Activated naive CD4-positive, alpha-beta T cell treated with anti-CD3 and anti-CD28 coated beads, Interleukin-2, amount 10 ng/mL, durations not matched to agents 7 days and 5 days (primary cell): Measurements from ENCODE around the gene PASK.
A peak's percentile ranks its signal among the peaks of the same experiment; 100 is the strongest.

Source experiments
- CTCF ChIA-PET: fragments of 350-600 bp; sonication (Branson Sonifier 250); formaldehyde crosslinking; loops from one replicate; lab custom pipeline; 2021; ENCODE audit warnings: antibody characterized with exemption; lab: Charles Lee
- DNase-seq: peaks from one replicate; pipeline ENCODE4 v3.0.0-alpha.2; 2020
- H3K27ac Mint-ChIP-seq: one replicate; pipeline ENCODE4 v1.8.0; 2021; ENCODE audit warnings: mild to moderate bottlenecking, moderate library complexity, mixed read lengths
- H3K27me3 Mint-ChIP-seq: one replicate; pipeline ENCODE4 v1.8.0; 2021; ENCODE audit warnings: mild to moderate bottlenecking, mixed read lengths
- H3K36me3 Mint-ChIP-seq: one replicate; pipeline ENCODE4 v1.8.0; 2021; ENCODE audit warnings: mixed read lengths
- H3K4me1 Mint-ChIP-seq: one replicate; pipeline ENCODE4 v1.8.0; 2021; ENCODE audit warnings: mixed read lengths
- H3K4me3 Mint-ChIP-seq: one replicate; pipeline ENCODE4 v1.8.0; 2021; ENCODE audit warnings: mild to moderate bottlenecking, moderate library complexity, mixed read lengths
- H3K9me3 Mint-ChIP-seq: one replicate; pipeline ENCODE4 v1.8.0; 2021; ENCODE audit warnings: mixed read lengths

PASK gene

DNA sequence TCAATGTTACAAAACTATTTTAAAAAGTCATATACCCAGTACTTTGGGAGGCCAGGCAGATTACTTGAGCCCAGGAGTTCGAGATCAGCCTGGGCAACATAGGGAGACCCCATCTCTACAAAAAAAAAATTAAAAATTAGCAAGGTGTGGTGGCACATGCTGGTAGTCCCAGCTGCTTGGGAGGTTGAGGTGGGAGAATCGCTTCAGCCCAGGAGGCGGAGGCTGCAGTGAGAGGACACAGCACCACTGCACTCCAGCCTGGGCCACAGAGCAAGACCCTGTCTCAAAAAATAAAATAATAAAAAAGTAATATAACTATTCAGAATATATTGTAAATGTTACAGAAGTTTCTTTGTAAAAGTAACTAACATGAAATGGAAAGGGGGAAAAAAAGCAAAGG is 1.9 kb downstream of the PASK start:
- DNase-seq, result no peak
- H3K36me3 Mint-ChIP-seq, result peaks cover 12% of the 10 kb centered on the region
- H3K4me1 Mint-ChIP-seq, result peaks cover 33% of the 10 kb centered on the region
- peak overlapping the region; percentile 98 for H3K4me3 Mint-ChIP-seq
- H3K27me3 Mint-ChIP-seq, result no peaks in the 10 kb centered on the region
- no peak overlapping the region for H3K27ac Mint-ChIP-seq
- H3K9me3 Mint-ChIP-seq, result no peaks in the 10 kb centered on the region
- CTCF ChIA-PET, result interaction anchor here (1.0 kb wide), 1 partner anchor 110 kb away, joined by 3 read pairs; no protein-coding TSS in a partner anchor

DNA sequence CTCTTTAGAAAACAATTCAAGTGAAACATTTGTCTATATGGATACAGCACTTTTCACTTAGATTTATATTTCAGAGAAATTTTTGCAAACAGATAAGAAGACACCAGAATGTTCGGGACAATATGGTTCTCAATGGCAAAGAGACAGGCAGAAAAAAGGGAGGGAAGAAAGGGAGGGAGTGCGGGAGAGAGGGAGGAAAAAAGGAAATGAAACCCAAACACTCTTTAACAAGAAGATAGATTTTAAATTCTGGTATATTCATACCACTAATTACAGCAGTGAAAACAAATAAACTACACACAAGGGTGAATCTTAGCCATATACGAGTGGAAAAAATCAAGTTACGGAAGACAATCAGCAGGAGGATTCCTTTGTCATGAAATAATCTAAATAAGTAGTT is 3.0 kb downstream of the PASK start:
- Mint-ChIP-seq H3K4me3 (no peak overlapping the region), H3K9me3 (no peaks in the 10 kb centered on the region)
- CTCF ChIA-PET, result interaction anchor here (1.0 to 1.4 kb wide), 2 partner anchors 10 to 111 kb away, joined by 3 to 5 read pairs; no protein-coding TSS in a partner anchor

DNA sequence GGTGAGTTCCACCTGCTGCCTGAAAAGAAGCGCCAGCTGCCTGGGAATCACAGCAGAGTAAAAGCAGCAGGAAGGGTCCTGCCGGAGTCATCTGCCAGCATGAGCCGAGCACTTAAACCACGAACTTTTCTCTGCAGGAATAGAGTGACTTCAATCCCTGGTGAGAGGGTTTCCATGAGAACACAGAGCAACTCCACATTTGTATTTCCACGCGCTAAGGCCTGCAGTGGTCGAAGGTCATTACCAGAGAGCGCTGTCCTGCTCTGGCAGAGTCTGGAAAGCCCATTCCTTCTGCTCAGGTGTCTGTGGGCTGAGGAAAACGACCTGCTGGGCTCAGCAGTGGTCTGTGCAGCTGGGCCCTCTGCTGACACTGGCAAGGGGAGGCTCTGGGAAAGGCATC is 6.7 kb downstream of the PASK start:
- CTCF ChIA-PET, result no interaction called here

More for the DNA sequence above, 3.0 kb downstream of the PASK start:
- Mint-ChIP-seq H3K27ac (no peak overlapping the region), H3K36me3 (peaks cover 17% of the 10 kb centered on the region), H3K27me3 (no peaks in the 10 kb centered on the region), H3K4me1 (peaks cover 22% of the 10 kb centered on the region)
- no peak for DNase-seq

DNA sequence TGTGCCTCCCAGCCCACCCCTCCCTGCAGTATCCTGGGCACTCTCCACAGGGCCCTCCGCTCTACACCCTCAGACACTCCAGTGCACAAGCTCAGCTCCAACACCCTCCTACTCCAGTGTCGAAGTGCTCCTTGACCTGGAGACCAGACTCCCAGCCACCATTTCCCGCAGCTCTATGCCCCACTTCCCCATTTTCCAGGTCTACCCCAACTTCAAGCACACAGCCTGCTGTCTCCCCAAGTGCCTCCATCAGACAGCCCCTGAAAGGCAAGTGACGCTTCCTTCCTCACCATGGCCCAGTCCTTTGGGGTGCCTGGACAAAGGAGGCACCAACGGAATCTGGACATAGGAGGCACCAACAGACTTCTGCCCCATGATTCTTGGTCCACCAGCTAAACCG is 7.2 kb downstream of the PASK start:
- Mint-ChIP-seq H3K27ac (no peak overlapping the region), H3K27me3 (no peaks in the 10 kb centered on the region), H3K4me3 (no peak overlapping the region), H3K9me3 (no peaks in the 10 kb centered on the region), H3K4me1 (no peaks in the 10 kb centered on the region), H3K36me3 (peaks cover 22% of the 10 kb centered on the region)
- no peak for DNase-seq
- CTCF ChIA-PET, result no interaction called here

More for the DNA sequence above, 6.7 kb downstream of the PASK start:
- H3K27ac Mint-ChIP-seq, result peak overlapping the region; percentile 28
- peaks cover 22% of the 10 kb centered on the region for H3K36me3 Mint-ChIP-seq
- peaks cover 1% of the 10 kb centered on the region for H3K4me1 Mint-ChIP-seq
- no peak overlapping the region for H3K4me3 Mint-ChIP-seq
- no peaks in the 10 kb centered on the region for H3K27me3 Mint-ChIP-seq
- H3K9me3 Mint-ChIP-seq, result no peaks in the 10 kb centered on the region
- DNase-seq, result no peak

DNA sequence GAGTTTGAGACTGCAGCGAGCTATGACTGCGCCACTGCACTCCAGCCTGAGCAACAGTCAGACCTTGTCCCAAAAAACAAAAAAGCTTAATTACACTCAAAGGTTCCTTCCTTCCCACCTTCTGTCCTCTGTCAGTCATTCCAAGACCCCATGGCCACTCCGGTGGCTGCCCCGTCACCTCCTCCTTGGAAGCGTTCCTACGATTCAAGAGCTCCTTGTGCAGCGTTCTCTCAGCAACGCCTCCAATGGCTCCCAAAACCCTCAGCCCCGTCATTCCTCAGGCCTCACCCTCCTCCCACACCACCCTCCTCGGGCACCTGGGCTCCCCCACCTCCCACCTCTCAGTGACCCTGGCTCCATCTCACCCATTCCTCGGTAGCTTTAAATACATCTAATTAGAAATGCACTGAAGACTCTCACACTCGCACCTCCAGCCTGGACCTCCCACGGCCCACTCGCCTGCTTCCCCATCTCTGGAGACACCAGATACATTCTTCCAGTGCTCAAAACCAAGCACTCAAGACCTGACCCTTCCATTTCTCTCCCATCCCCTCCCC is 8.0 kb downstream of the PASK start:
- H3K27me3 Mint-ChIP-seq, result no peaks in the 10 kb centered on the region
- peaks cover 24% of the 10 kb centered on the region for H3K36me3 Mint-ChIP-seq
- no peak overlapping the region for H3K27ac Mint-ChIP-seq

DNA sequence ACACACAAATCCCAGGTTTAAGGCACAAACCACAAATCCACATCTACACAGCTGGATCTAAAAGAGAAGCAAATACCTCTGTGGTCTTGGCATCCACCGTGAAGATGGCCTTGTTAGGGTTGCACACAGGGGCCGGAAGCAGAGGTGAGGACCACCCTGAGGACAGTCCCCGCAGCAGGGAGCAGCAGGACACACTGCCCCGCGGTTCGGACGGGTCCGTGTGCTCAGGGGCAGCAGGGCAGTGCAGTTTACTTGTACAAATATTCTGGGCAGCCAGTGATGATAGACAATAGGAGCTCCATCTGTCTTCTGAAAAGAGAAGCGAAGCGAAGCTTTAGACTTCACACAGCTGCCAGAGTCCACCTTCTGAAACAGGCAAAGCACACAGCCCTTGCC is 8.8 kb downstream of the PASK start:
- Mint-ChIP-seq H3K4me3 (no peak overlapping the region), H3K4me1 (no peaks in the 10 kb centered on the region), H3K9me3 (no peaks in the 10 kb centered on the region), H3K36me3 (peaks cover 28% of the 10 kb centered on the region), H3K27me3 (no peaks in the 10 kb centered on the region), H3K27ac (no peak overlapping the region)
- CTCF ChIA-PET, result interaction anchor here (1.4 to 1.6 kb wide), 2 partner anchors 19 to 157 kb away, joined by 3 read pairs; no protein-coding TSS in a partner anchor
- no peak for DNase-seq

More for the DNA sequence above, 8.0 kb downstream of the PASK start:
- no peak for DNase-seq
- H3K4me1 Mint-ChIP-seq, result no peaks in the 10 kb centered on the region
- no peak overlapping the region for H3K4me3 Mint-ChIP-seq
- H3K9me3 Mint-ChIP-seq, result no peaks in the 10 kb centered on the region
- CTCF ChIA-PET, result interaction anchor here (1.4 to 1.6 kb wide), 2 partner anchors 19 to 158 kb away, joined by 3 read pairs; no protein-coding TSS in a partner anchor

DNA sequence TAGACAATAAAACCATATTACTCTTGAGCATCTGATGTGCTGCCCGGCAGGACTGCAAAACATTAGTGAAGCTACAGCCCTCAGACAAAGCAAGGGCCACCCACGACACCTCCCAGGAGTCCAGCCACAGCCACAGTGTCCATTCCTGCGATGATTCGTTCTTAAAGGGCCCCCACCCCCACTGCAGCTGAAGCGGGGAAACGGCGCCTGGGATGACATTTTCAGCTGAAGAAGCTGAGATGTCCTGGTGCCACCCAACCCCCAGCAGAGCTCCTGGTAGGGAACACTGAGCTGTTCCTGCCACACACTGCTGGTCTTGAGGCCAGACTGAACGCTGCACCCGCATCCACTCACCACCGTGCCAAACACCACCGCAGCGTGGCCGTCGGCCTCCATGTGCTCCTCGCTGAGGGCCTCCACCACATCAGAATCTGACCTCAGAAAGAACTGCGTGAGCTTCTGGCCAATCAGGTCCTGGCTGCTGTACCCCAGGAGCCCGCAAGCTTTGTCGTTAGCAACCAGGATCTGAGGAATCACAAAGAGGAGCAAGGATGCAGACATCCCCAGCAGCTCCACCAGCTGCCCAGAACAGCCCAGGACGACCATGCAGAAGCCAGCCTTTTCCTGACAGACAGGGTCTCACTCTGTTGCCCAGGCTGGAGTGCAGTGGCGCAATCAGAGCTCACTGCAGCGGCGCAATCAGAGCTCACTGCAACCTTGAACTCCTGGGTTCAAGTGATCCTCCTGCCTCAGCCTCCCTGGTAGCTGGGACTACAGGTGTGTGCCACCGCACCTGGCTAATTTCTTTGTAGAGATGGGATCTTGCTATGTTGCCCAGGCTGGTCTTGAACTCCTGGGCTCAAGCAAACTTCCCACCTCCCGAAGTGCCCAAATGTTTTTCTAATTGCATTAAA is 9.5 kb downstream of the PASK start:
- Mint-ChIP-seq H3K27me3 (no peaks in the 10 kb centered on the region), H3K27ac (no peak overlapping the region), H3K4me1 (no peaks in the 10 kb centered on the region), H3K36me3 (peaks cover 28% of the 10 kb centered on the region), H3K4me3 (no peak overlapping the region), H3K9me3 (no peaks in the 10 kb centered on the region)
- DNase-seq, result peak; percentile 8
- CTCF ChIA-PET, result interaction anchor here (1.4 to 1.6 kb wide), 2 partner anchors 18 to 156 kb away, joined by 3 read pairs; no protein-coding TSS in a partner anchor

DNA sequence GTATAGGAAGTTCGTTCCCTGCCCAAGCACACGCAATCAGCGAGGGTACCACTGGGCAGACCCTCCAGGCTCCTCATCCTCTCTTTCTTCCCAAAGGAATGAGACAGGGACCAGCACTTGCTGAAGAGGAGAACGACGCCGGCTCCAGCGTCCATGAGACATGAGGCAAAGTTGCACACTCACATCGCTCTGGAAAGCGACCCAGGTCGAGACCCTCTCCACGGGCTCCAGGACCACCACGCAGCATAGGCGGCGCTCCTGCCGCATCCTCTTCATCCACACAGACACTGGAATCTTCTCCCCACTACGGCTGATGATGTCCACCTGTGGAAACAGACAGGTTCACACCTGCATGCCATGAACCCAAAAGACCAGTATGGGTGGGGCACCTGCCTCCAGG is 10.8 kb downstream of the PASK start:
- H3K27ac Mint-ChIP-seq, result no peak overlapping the region
- peak; percentile 19 for DNase-seq
- H3K27me3 Mint-ChIP-seq, result no peaks in the 10 kb centered on the region
- H3K4me3 Mint-ChIP-seq, result no peak overlapping the region
- peaks cover 29% of the 10 kb centered on the region for H3K36me3 Mint-ChIP-seq
- no peaks in the 10 kb centered on the region for H3K9me3 Mint-ChIP-seq
- H3K4me1 Mint-ChIP-seq, result no peaks in the 10 kb centered on the region
- CTCF ChIA-PET, result no interaction called here

DNA sequence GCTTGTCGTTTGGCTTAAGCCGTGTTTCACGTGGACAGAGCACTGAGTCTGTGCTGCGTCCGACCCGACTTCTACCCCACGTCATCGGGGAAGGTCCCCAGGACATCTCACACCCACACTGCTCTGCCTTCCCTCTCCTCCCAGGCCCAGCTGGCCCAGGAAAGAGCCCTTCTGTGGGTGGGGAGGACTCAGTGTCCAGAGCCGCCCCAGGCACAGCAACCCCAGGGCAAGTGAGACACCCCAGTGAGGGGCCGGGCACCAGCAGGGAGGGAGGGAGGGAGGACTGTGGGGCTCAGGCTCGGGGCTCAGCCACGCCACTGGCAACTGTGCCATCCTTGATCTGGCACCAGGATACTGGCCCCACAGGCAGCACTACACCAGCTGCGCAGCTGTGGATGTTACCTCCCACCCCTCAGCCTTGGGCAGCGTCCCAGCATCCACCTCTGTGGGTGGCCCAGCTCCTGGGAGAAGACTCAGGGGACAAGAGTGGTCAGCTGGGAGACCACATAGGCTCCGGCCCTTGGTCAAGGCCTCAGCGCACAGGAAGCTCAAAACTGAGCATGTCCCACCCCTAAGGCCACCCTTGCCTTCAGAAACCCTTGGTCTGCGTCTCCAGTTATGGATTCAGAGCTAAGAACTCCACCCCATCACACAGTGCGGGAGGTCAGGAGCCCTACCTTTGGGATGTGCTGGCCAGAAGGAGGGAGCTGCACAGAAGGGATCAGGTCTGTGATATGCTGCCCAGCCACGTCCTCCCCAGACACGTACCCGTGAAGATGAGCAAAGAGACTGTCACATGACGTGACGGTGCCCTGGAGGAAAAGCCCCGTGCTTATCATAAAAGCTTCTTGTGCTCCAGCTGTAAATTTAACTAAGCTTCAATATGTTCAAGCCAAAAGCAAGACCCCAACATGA is 11.7 kb downstream of the PASK start:
- Mint-ChIP-seq H3K4me3 (no peak overlapping the region), H3K4me1 (no peaks in the 10 kb centered on the region), H3K9me3 (no peaks in the 10 kb centered on the region), H3K27ac (no peak overlapping the region), H3K36me3 (peaks cover 34% of the 10 kb centered on the region), H3K27me3 (no peaks in the 10 kb centered on the region)
- CTCF ChIA-PET, result no interaction called here
- peak; percentile 7 for DNase-seq

DNA sequence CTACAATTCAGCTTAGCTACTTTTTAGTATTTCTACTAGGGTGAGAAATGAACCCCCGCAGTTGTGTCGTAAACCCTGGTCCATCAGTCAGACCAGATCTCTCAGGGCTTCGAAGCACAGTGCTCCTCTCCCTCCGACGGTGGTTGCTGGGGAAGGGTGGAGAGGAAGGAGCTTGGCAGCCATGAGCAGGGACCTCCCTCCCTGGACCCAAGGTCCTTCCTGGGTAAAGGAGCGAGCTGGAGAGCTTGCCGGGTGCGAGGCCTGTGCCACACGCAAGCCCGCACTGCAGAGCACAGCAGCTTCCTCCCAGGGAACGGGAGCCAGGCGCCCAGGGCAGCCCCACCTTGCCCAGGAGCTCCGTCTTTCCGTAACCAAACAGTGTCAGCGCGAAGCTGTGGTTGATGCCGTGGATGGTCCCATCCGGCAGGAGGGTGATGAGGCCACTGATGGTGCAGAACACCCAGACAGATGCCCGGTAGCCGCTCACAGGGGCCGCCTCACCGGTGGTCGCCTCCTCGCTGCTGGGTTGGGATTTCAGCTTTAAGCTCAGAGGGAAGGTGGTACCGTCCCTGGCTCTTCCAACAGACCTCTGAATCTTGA is 12.5 kb downstream of the PASK start:
- Mint-ChIP-seq H3K27ac (no peak overlapping the region), H3K36me3 (peaks cover 31% of the 10 kb centered on the region)

DNA sequence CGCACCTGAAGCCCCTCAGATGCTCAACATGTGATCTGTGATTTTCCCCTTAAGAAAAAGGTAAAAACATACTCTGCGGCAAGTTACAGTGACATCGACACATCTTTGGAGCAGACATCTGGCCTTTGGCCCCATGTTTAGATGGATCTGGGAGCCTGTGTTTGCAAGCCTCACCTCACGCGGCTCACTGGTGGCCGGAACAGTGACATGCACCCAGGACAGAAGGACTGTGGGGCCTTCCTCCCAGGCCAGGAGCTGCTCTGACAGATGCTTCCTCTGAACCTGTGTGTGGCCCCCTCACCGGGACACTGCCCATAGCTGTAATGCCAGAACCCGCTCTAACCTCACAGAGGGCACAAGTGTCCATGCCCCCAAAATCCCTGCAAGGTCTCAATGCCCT is 13.1 kb downstream of the PASK start:
- no peaks in the 10 kb centered on the region for H3K4me1 Mint-ChIP-seq
- CTCF ChIA-PET, result interaction anchor here (0.9 kb wide), 1 partner anchor 9 kb away, joined by 5 read pairs; no protein-coding TSS in a partner anchor
- no peaks in the 10 kb centered on the region for H3K27me3 Mint-ChIP-seq
- H3K36me3 Mint-ChIP-seq, result peaks cover 28% of the 10 kb centered on the region
- H3K4me3 Mint-ChIP-seq, result no peak overlapping the region
- H3K27ac Mint-ChIP-seq, result no peak overlapping the region
- no peaks in the 10 kb centered on the region for H3K9me3 Mint-ChIP-seq
- peak; percentile 18 for DNase-seq

More for the DNA sequence above, 12.5 kb downstream of the PASK start:
- peak; percentile 6 for DNase-seq
- CTCF ChIA-PET, result interaction anchor here (0.9 kb wide), 1 partner anchor 9 kb away, joined by 5 read pairs; no protein-coding TSS in a partner anchor
- no peak overlapping the region for H3K4me3 Mint-ChIP-seq
- H3K4me1 Mint-ChIP-seq, result no peaks in the 10 kb centered on the region
- no peaks in the 10 kb centered on the region for H3K27me3 Mint-ChIP-seq
- no peaks in the 10 kb centered on the region for H3K9me3 Mint-ChIP-seq

DNA sequence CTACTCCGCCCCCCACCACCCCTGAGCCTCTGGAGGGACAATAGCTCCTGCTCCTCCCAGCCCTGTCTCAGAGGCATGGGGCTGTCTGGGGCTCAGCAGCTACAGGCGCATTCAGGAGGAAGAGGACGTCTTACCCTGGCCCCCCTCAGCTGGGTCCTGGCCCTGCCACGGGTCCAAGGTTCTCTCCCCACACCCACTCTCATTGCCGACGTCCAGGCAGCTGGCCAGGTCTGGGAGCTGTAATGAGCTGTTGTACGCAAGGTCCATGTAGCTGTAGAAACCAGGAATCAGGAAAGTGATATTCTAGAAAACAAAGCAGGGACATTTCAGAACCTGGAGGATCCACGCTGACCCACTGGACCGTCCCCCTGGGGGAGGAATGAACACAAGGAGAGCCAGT is 13.5 kb downstream of the PASK start:
- Mint-ChIP-seq H3K27ac (no peak overlapping the region), H3K4me3 (no peak overlapping the region), H3K4me1 (no peaks in the 10 kb centered on the region), H3K27me3 (no peaks in the 10 kb centered on the region), H3K36me3 (peaks cover 29% of the 10 kb centered on the region), H3K9me3 (no peaks in the 10 kb centered on the region)
- CTCF ChIA-PET, result interaction anchor here (0.9 kb wide), 1 partner anchor 10 kb away, joined by 5 read pairs; no protein-coding TSS in a partner anchor
- DNase-seq, result no peak

DNA sequence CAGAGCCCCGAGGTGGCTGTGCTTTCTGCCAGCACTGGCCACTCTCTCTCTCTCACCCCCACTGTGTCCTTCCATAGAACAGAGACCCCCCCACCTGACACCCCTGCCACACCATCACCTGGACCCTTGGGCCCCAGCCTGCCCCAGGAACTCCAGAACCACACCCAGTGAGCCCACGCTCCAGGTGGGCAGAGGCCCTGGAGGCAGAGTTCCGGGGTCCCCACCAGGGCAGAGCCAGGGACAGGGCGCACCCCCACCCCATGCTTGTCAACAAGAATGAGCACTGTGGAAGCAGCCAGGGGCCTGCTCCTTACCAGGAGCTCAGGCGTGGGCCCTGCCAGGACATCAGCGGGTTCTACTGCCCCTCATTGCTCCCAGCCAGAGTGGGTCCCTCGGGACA is 14.6 kb downstream of the PASK start:
- H3K36me3 Mint-ChIP-seq, result peaks cover 29% of the 10 kb centered on the region
- DNase-seq, result peak; percentile 16
- CTCF ChIA-PET, result no interaction called here
- no peaks in the 10 kb centered on the region for H3K4me1 Mint-ChIP-seq
- no peaks in the 10 kb centered on the region for H3K9me3 Mint-ChIP-seq
- no peak overlapping the region for H3K4me3 Mint-ChIP-seq
- no peak overlapping the region for H3K27ac Mint-ChIP-seq
- no peaks in the 10 kb centered on the region for H3K27me3 Mint-ChIP-seq
